HG03196 (cell line): ENCODE results near the gene XYLB.

ENCODE experiments used
- ATAC-seq: cut with Tn5 transposase; IDR thresholded peaks from one replicate; pipeline ENCODE4 v1.9.1; 2021; ENCODE audit not compliant: unreplicated experiment

XYLB gene

DNA sequence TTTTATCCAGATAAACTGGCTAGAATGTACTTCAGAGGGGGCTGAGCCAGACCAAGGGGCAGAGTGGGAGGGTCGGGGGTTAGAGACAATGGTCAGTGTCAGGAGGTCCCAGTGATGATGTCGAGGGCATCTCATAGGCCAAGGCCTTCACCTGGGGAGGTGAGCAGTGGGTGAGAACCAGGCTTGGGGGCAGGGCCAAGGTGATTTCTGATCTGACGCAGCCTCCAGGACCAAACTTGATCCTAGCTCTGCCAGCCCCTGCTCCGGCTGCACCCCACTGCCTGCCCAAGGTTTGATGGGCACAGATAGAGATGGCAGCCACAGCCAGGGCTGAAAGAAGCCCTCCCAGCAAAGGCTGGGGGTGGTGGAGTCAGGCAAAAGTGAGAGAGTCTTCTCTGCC is 14.9 kb downstream of the XYLB start:
- no peak for ATAC-seq

GRCh38 chr3:38362825-38363224 is 16.2 kb downstream of the XYLB start:
- no peak for ATAC-seq

GRCh38 chr3:38364721-38365400 is 18.3 kb downstream of the XYLB start:
- no peak for ATAC-seq

DNA sequence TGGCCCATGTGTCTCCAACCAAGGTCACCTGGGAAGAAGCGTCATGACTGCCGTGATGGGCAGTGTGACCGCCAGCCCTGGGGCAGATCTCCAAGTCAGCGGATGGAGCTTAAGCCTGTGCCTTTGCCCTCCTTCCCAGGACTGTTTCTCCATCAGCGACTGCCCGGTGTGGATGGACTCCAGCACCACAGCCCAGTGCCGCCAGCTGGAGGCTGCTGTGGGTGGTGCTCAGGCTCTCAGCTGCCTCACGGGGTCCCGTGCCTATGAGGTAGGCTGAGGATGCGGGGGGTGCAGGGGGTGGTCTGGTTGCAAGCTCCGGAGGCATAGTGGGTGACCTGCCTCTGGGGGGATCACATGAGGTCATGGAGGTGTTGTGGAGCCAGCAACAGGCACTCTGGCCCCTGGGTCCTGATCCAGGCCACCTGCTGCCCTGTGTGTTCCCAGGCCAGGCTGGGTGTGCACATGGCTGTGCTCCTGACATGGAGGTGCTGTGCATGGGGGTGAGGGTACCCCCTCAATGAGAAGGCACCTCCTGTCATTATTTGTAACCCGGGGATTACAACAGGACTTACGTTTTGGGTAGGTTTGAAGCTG is 19.0 kb downstream of the XYLB start:
- no peak for ATAC-seq

- no peak for ATAC-seq
These were observed 19.5 kb downstream of the XYLB start for GRCh38 chr3:38366082-38366481.

DNA sequence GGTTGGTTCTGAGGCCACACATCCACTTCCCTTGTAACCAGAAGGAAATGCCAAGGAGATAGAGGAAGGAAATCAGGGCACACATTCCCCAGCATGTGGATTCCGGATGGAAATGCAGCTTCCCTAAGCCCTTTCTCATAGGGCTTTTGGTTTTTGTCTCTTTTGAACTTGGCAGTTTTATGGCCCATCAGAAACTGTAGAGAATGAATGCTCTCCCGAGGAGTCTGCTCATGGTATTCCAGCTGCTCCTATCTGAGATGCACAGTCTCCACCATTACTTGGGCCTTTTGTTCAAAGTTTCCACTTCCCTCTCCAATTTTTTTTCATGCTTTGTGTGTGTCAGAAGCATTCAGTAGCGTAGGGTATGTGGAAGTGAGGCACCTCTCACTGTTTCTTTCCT is 21.2 kb downstream of the XYLB start:
- no peak for ATAC-seq

GRCh38 chr3:38368238-38368637 is 21.7 kb downstream of the XYLB start:
- no peak for ATAC-seq

DNA sequence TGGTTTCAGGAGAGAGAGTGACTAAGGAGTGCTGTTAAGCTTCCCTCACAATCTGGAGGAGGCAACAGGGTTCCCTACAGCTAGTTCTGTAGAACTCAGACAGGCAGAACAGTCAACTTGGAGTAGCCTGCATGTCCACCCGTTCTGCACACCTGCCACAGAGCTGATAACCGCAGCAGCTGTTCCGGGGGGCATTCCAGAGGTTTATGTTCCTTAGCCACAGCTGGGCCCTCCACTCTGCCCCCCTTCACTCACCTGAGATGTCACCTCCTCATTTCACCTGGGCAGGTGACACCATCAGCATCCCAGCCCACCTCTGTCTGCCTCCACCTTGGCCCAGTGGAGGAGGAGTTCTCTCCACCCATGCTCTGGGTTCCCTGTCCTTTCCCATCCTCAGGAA is 22.6 kb downstream of the XYLB start:
- ATAC-seq: no peak

- ATAC-seq: no peak
These were observed 23.6 kb downstream of the XYLB start for GRCh38 chr3:38370149-38370548.

DNA sequence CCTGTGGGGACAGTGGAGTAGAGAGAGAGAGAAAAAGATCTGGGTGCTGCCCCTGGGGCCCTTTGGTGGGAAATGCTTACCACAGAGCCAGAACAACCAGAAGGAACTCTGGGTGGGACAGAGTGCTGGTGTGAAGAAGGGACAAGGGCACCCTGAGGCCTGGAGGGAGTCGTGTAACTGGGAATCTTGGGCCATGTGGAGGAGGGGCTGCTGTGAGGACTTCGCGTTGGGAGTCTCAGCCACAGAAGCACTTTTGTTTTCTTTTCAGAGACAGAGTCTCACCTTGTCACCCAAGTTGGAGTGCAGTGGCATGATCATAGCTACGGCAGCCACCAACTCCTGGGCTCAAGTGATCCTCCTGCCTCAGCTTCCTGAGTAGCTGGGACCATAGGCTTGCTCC is 24.3 kb downstream of the XYLB start:
- ATAC-seq: no peak

GRCh38 chr3:38371541-38372213 is 25.1 kb downstream of the XYLB start:
- ATAC-seq: no peak

DNA sequence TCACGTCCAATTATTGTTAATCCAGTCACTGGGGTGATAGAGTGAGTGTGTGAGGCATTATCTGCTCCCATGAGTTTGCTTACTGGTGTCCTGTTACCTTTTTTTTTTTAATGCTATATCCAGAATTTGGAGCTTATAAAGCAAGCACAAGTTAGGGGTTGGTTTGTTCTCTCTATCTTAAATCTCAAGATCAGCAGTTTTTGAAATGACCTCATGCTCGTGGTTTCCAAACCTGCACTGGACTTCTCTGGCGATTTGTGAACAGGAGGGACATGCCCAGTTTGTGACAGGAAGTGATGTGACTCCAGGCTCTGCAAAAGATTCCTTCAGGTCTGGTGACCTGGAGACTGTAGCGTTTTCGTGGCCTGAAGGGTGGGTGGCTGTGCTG is 25.6 kb downstream of the XYLB start:
- ATAC-seq: no peak

DNA sequence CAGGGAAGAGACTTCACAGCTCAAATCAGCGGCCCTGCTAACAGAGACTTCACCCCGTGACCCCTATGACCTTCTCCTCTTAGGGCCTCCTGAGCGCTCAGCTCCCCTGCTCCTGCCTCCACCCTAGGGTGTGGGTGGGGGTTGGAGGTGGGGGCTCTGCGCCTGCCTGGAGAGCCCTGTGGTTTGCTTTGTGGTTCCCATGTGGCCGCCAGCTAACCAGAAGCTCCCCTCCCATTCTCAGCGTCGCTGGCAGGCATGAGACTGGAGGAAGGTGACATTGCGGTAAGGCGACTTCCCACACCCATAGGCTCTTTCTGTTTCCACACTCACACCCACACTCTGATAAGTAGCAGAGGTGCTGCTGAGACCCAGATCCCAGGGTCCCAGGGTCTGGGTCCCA is 27.6 kb downstream of the XYLB start:
- no peak for ATAC-seq

- no peak for ATAC-seq
These were observed 28.5 kb downstream of the XYLB start for GRCh38 chr3:38375072-38375471.

DNA sequence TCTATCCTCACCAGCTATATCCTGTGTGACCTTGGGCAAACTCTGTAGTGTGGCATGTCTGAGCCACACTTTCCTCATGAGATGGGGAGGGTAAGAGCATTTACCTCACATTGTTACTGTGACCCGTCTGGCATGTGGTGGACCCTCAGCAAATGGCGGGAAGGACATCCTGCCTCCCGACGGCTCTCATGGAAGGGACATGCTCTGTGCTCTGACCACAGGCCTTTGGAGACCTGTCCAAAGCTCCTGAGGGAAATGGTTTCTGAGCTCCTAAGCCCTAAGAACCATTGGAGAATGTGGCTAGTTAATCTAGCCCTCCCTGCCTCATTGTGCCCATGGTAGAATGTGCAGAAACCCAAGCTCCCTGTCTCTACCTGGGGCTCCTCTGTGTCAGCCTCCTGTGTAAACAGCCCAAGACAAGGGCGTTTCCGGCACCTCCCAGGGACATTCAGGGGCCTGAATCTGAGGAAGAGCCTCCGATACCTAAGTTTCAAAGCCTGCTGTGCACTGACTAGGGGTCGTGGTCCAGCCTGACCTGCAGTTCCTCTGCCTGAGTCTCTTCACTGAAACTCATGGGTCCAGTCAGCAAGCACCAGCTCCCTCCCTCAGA is 29.0 kb downstream of the XYLB start:
- ATAC-seq: no peak

DNA sequence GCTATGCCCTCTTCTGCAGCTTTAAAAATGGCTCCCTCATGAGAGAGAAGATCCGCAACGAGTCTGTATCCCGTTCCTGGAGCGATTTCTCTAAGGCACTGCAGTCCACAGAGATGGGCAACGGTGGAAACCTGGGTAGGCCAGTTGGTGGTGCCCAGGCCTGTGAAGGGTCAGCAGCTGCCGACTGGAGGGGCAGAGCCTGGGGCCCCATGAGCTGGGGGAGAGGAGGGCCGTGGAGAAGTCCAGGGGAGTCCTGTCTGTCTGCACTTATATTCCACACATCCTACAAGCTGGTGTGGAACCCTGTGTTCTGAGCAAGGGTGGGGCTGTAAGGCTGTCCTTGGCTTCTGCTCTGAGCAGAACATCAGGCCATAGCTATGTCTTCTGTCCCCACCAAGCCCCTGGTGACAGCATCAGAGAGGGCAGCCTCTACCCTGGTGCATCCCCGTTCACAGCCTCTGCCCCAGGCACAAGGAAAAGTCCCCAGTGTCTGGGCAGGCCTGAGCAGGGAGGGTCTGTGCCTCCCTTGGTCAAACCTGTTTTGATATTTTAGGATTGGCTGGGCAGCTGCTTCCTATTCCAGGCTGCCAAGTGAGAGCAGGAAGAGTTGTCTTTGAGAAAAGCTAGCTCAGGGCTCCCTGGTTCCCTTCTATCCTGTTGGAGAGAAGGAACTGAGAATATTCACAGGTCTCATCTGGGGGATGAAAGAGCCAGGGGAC is 29.7 kb downstream of the XYLB start:
- ATAC-seq: no peak

- ATAC-seq: no peak
These were observed 32.7 kb downstream of the XYLB start for GRCh38 chr3:38379201-38379770.

DNA sequence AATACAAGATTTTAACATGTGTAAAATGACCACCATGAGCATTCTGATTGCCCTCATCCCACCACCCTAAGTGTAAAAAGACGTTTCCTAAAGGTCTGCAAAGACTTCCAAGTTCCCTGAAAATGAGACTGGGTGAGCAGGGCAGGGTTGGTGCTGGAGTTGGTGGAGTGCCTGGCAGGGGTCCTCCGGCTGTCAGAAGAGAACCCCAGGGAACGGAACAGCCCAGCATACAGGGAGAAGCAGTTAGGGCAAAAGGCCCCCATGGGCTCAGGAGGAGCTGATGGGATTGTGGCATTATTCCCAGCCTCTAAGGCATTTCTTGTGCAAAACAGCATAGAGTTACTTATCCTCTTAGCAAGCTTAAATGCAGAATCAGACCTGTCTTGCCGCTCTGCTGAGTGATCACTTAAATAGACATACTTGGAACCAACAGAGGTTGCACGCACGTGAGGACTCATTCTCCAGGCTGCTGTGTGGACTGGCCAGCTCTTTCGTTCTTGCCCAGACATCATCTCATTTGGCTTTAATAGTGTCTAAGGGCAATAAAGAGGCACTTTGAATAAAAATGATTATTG is 36.0 kb downstream of the XYLB start:
- ATAC-seq: no peak

GRCh38 chr3:38383156-38383875 is 36.7 kb downstream of the XYLB start:
- no peak for ATAC-seq
